ENCODE measurements around the gene TIPARP.

TIPARP gene

GRCh38 chr3:156729460-156730179 is 55.2 kb downstream of the TIPARP start:
- Histone ChIP-seq H3K36me3 (replicated peaks in 1 of 2; ENCODE audit: control insufficient read depth in 2 of 2, insufficient read depth in 2 of 2, low read length in 2 of 2) (no peaks in the 10 kb centered on the region), H2AK5ac (ENCODE audit: low read depth, low read length) (no peak overlapping the region), H3K14ac (ENCODE audit: low read length) (no peak overlapping the region), H3K27ac (replicated peaks; ENCODE audit: low read length) (no peak overlapping the region), H3K9ac (ENCODE audit: low read depth, low read length, poor library complexity) (no peak overlapping the region), H2AFZ (ENCODE audit: low read length) (no peak overlapping the region), H3K79me1 (ENCODE audit: low read depth, low read length) (no peaks in the 10 kb centered on the region), H2BK120ac (ENCODE audit: low read depth, low read length) (no peak overlapping the region), H2BK5ac (ENCODE audit: low read length) (no peak overlapping the region), H4K8ac (ENCODE audit: low read depth, low read length) (no peak overlapping the region), H3K4me1 (ENCODE audit: control insufficient read depth in 2 of 2, insufficient read depth in 1 of 2, low read depth in 1 of 2, low read length in 2 of 2) (peaks cover 9% of the 10 kb centered on the region in 2 donors), H3K9me3 (replicated peaks in 1 of 2; ENCODE audit: control insufficient read depth in 2 of 2, insufficient read depth in 1 of 2, low read depth in 1 of 2, low read length in 2 of 2) (peaks cover 0 to under 1% of the 10 kb centered on the region in 2 donors), H3K4me3 (ENCODE audit: low read length in 2 of 2) (no peak overlapping the region), H2BK15ac (ENCODE audit: low read length) (no peak overlapping the region), H3K4ac (ENCODE audit: low read length) (no peak overlapping the region), H2BK12ac (ENCODE audit: low read length) (no peak overlapping the region), H4K91ac (ENCODE audit: low read depth, low read length, poor library complexity) (no peak overlapping the region), H3K4me2 (ENCODE audit: insufficient read depth, low read length, poor library complexity, severe bottlenecking) (no peak overlapping the region), H3K23ac (ENCODE audit: low read depth, low read length, poor library complexity) (no peak overlapping the region), H3K18ac (ENCODE audit: low read length) (no peak overlapping the region), H3K27me3 (ENCODE audit: control insufficient read depth in 3 of 3, insufficient read depth in 3 of 3, low read depth in 1 of 3, low read length in 3 of 3) (no peaks in the 10 kb centered on the region)
- no CpG with 5 or more reads among the region's 2 CpGs for WGBS, 2 donors (ENCODE audit: extremely low coverage in 2 of 2, insufficient read length in 2 of 2, insufficient replicate concordance in 1 of 2)
- no peak for DNase-seq (ENCODE audit: low spot score)

DNA sequence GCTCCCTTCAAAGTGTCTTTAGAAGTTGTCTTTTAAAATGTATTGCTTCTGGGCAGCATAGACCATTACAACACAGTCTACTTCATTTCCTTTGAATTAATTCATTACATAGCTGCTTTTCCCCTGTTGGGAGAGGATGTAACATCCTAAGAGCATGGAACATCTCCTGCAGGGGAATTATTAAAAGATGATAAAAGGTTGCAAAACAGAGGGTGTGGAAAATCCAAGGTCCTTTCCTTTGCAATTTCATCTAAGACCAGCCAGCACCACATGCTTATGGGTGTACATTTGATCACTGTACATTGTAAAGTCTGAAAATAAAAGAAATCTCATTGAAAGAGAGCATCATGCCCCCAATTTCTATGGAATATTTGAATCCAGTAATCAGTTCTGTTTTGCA is 57.4 kb downstream of the TIPARP start:
- H3K18ac ChIP-seq (ENCODE audit: low read length), result no peak overlapping the region

DNA sequence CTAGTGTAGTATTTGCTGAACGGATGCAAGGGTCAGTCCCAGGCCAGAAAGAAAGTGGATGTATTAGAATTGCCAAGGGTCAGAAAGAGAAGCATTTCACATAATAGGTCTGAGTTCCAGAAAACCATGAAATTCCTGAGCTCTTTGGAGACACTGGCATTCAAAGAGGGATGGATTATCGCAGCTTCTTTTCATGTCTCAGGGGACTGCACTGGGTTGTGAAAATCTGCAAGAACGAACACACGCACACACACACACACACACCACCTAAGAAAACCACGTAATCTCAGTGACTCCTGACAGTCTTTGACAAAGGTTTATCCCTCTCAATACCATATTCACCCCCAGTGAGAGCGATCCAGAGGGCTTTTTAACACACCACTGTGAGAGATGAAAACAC is 57.9 kb downstream of the TIPARP start:
- no peaks in the 10 kb centered on the region for H3K9me3 ChIP-seq (replicated peaks in 1 of 2; ENCODE audit: control insufficient read depth in 2 of 2, insufficient read depth in 1 of 2, low read depth in 1 of 2, low read length in 2 of 2)
- H3K4me3 ChIP-seq (ENCODE audit: low read length in 2 of 2), result no peak overlapping the region
- no peaks in the 10 kb centered on the region for H3K27me3 ChIP-seq (ENCODE audit: control insufficient read depth in 3 of 3, insufficient read depth in 3 of 3, low read depth in 1 of 3, low read length in 3 of 3)
- H4K91ac ChIP-seq (ENCODE audit: low read depth, low read length, poor library complexity), result no peak overlapping the region
- no peak overlapping the region for H2BK12ac ChIP-seq (ENCODE audit: low read length)
- H2BK120ac ChIP-seq (ENCODE audit: low read depth, low read length), result no peak overlapping the region
- H3K4me1 ChIP-seq (ENCODE audit: control insufficient read depth in 2 of 2, insufficient read depth in 1 of 2, low read depth in 1 of 2, low read length in 2 of 2), result peaks cover 9% of the 10 kb centered on the region in 2 donors
- H3K36me3 ChIP-seq (replicated peaks in 1 of 2; ENCODE audit: control insufficient read depth in 2 of 2, insufficient read depth in 2 of 2, low read length in 2 of 2), result no peaks in the 10 kb centered on the region
- no peak overlapping the region for H3K9ac ChIP-seq (ENCODE audit: low read depth, low read length, poor library complexity)
- no peak overlapping the region for H2BK15ac ChIP-seq (ENCODE audit: low read length)
- H2AFZ ChIP-seq (ENCODE audit: low read length), result peak overlapping the region; percentile 73
- H2AK5ac ChIP-seq (ENCODE audit: low read depth, low read length), result no peak overlapping the region
- no peak overlapping the region for H4K8ac ChIP-seq (ENCODE audit: low read depth, low read length)
- no peak overlapping the region for H3K14ac ChIP-seq (ENCODE audit: low read length)
- no peak overlapping the region for H3K4ac ChIP-seq (ENCODE audit: low read length)
- H3K79me1 ChIP-seq (ENCODE audit: low read depth, low read length), result no peaks in the 10 kb centered on the region
- no peak overlapping the region for H2BK5ac ChIP-seq (ENCODE audit: low read length)
- DNase-seq (ENCODE audit: low spot score), result no peak
- no peak overlapping the region for H3K23ac ChIP-seq (ENCODE audit: low read depth, low read length, poor library complexity)
- no peak overlapping the region for H3K4me2 ChIP-seq (ENCODE audit: insufficient read depth, low read length, poor library complexity, severe bottlenecking)
- no peak overlapping the region for H3K18ac ChIP-seq (ENCODE audit: low read length)
- no CpG with 5 or more reads among the region's 6 CpGs for WGBS, 2 donors (ENCODE audit: extremely low coverage in 2 of 2, insufficient read length in 2 of 2, insufficient replicate concordance in 1 of 2)
- no peak overlapping the region for H3K27ac ChIP-seq (replicated peaks; ENCODE audit: low read length)

More for the DNA sequence above, 57.4 kb downstream of the TIPARP start:
- Histone ChIP-seq H2AK5ac (ENCODE audit: low read depth, low read length) (no peak overlapping the region), H2AFZ (ENCODE audit: low read length) (no peak overlapping the region), H3K36me3 (replicated peaks in 1 of 2; ENCODE audit: control insufficient read depth in 2 of 2, insufficient read depth in 2 of 2, low read length in 2 of 2) (no peaks in the 10 kb centered on the region), H3K79me1 (ENCODE audit: low read depth, low read length) (no peaks in the 10 kb centered on the region), H3K14ac (ENCODE audit: low read length) (no peak overlapping the region), H3K4ac (ENCODE audit: low read length) (no peak overlapping the region), H3K9me3 (replicated peaks in 1 of 2; ENCODE audit: control insufficient read depth in 2 of 2, insufficient read depth in 1 of 2, low read depth in 1 of 2, low read length in 2 of 2) (no peaks in the 10 kb centered on the region), H3K23ac (ENCODE audit: low read depth, low read length, poor library complexity) (no peak overlapping the region), H3K4me2 (ENCODE audit: insufficient read depth, low read length, poor library complexity, severe bottlenecking) (no peak overlapping the region), H4K8ac (ENCODE audit: low read depth, low read length) (no peak overlapping the region), H3K27ac (replicated peaks; ENCODE audit: low read length) (no peak overlapping the region), H2BK5ac (ENCODE audit: low read length) (no peak overlapping the region), H2BK120ac (ENCODE audit: low read depth, low read length) (no peak overlapping the region), H2BK15ac (ENCODE audit: low read length) (no peak overlapping the region), H3K4me3 (ENCODE audit: low read length in 2 of 2) (no peak overlapping the region), H4K91ac (ENCODE audit: low read depth, low read length, poor library complexity) (no peak overlapping the region), H2BK12ac (ENCODE audit: low read length) (no peak overlapping the region), H3K9ac (ENCODE audit: low read depth, low read length, poor library complexity) (no peak overlapping the region), H3K27me3 (ENCODE audit: control insufficient read depth in 3 of 3, insufficient read depth in 3 of 3, low read depth in 1 of 3, low read length in 3 of 3) (no peaks in the 10 kb centered on the region), H3K4me1 (ENCODE audit: control insufficient read depth in 2 of 2, insufficient read depth in 1 of 2, low read depth in 1 of 2, low read length in 2 of 2) (peaks cover 9% of the 10 kb centered on the region in 2 donors)
- no peak for DNase-seq (ENCODE audit: low spot score)

- H3K4me2 ChIP-seq (ENCODE audit: insufficient read depth, low read length, poor library complexity, severe bottlenecking), result no peak overlapping the region
- no peak overlapping the region for H3K27ac ChIP-seq (replicated peaks; ENCODE audit: low read length)
- H3K9me3 ChIP-seq (replicated peaks in 1 of 2; ENCODE audit: control insufficient read depth in 2 of 2, insufficient read depth in 1 of 2, low read depth in 1 of 2, low read length in 2 of 2), result no peaks in the 10 kb centered on the region
- no peak overlapping the region for H4K8ac ChIP-seq (ENCODE audit: low read depth, low read length)
- no peak for DNase-seq (ENCODE audit: low spot score)
- no peak overlapping the region for H2BK5ac ChIP-seq (ENCODE audit: low read length)
- peaks cover 8 to 9% of the 10 kb centered on the region in 2 donors for H3K4me1 ChIP-seq (ENCODE audit: control insufficient read depth in 2 of 2, insufficient read depth in 1 of 2, low read depth in 1 of 2, low read length in 2 of 2)
- H3K14ac ChIP-seq (ENCODE audit: low read length), result no peak overlapping the region
- no peak overlapping the region for H3K18ac ChIP-seq (ENCODE audit: low read length)
- no peak overlapping the region for H2BK120ac ChIP-seq (ENCODE audit: low read depth, low read length)
- H3K36me3 ChIP-seq (replicated peaks in 1 of 2; ENCODE audit: control insufficient read depth in 2 of 2, insufficient read depth in 2 of 2, low read length in 2 of 2), result no peaks in the 10 kb centered on the region
- H2BK15ac ChIP-seq (ENCODE audit: low read length), result no peak overlapping the region
- H2AK5ac ChIP-seq (ENCODE audit: low read depth, low read length), result no peak overlapping the region
- H3K79me1 ChIP-seq (ENCODE audit: low read depth, low read length), result no peaks in the 10 kb centered on the region
- H3K23ac ChIP-seq (ENCODE audit: low read depth, low read length, poor library complexity), result no peak overlapping the region
- H3K4ac ChIP-seq (ENCODE audit: low read length), result no peak overlapping the region
- H3K4me3 ChIP-seq (ENCODE audit: low read length in 2 of 2), result no peak overlapping the region
- H2AFZ ChIP-seq (ENCODE audit: low read length), result peak overlapping the region; percentile 73
- no peak overlapping the region for H3K9ac ChIP-seq (ENCODE audit: low read depth, low read length, poor library complexity)
- H4K91ac ChIP-seq (ENCODE audit: low read depth, low read length, poor library complexity), result no peak overlapping the region
- no CpG with 5 or more reads among the region's 4 CpGs for WGBS, 2 donors (ENCODE audit: extremely low coverage in 2 of 2, insufficient read length in 2 of 2, insufficient replicate concordance in 1 of 2)
- H2BK12ac ChIP-seq (ENCODE audit: low read length), result no peak overlapping the region
- no peaks in the 10 kb centered on the region for H3K27me3 ChIP-seq (ENCODE audit: control insufficient read depth in 3 of 3, insufficient read depth in 3 of 3, low read depth in 1 of 3, low read length in 3 of 3)
These were observed 58.5 kb downstream of the TIPARP start for GRCh38 chr3:156732715-156733421.

Measured in neuronal stem cell (in vitro differentiated cells).